Measurements from ENCODE around the gene POU2F3.

GRCh38 chr11:120223793-120224192, 16.1 kb upstream of the POU2F3 start:
- TF ChIP-seq CTCF (conservative IDR thresholded peaks at IDR 0.05) = no peak
- no peak for TF ChIP-seq ZFX (IDR thresholded peaks at IDR 0.05)

Measured in C4-2B (cell line).